Kidney glomerular epithelial cell (primary cell): Measurements from ENCODE around the gene SLC7A8.

Experiments used
- DNase-seq: peaks from one replicate; lab custom pipeline; 2025; lab: John Stamatoyannopoulos, UW

Gene SLC7A8

GRCh38 chr14:23093991-23094665 lies 89.3 kb downstream of the SLC7A8 start:
- DNase-seq = no peak

GRCh38 chr14:23093526-23093925 lies 89.9 kb downstream of the SLC7A8 start:
- no peak for DNase-seq

- DNase-seq = no peak
Measured at GRCh38 chr14:23093104-23093503, 90.4 kb downstream of the SLC7A8 start.

- no peak for DNase-seq
Measured at GRCh38 chr14:23091294-23092225, 91.9 kb downstream of the SLC7A8 start.

GRCh38 chr14:23090254-23090636 lies 93.2 kb downstream of the SLC7A8 start:
- DNase-seq = no peak

GRCh38 chr14:23089498-23090253 lies 93.8 kb downstream of the SLC7A8 start:
- DNase-seq = no peak

GRCh38 chr14:23086565-23086964 lies 96.9 kb downstream of the SLC7A8 start:
- no peak for DNase-seq

GRCh38 chr14:23085458-23085857 lies 98.0 kb downstream of the SLC7A8 start:
- no peak for DNase-seq

- no peak for DNase-seq
Measured at GRCh38 chr14:23080474-23080873, 103.0 kb downstream of the SLC7A8 start.

- no peak for DNase-seq
Measured at GRCh38 chr14:23079716-23080115, 103.7 kb downstream of the SLC7A8 start.

GRCh38 chr14:23078692-23079116 lies 104.8 kb downstream of the SLC7A8 start:
- DNase-seq = no peak

- no peak for DNase-seq
Measured at GRCh38 chr14:23077962-23078361, 105.5 kb downstream of the SLC7A8 start.

GRCh38 chr14:23076785-23077408 lies 106.6 kb downstream of the SLC7A8 start:
- DNase-seq = no peak
